Chondrocyte (in vitro differentiated cells): ENCODE data around the gene HHLA2. TPM values are rescaled to one million over a fixed set of nuclear protein-coding genes. Genes with fewer than 3 reads are reported as not detected.

Source experiments
- DNase-seq: peaks from one replicate; pipeline ENCODE4 v3.0.0; 2021; ENCODE audit warnings: mixed read lengths, low spot score
- H3K27ac Mint-ChIP-seq: one replicate; pipeline ENCODE4 v1.8.0; 2021; ENCODE audit warnings: mild to moderate bottlenecking, moderate library complexity, mixed read lengths; ENCODE audit not compliant: unreplicated experiment
- H3K27me3 Mint-ChIP-seq: 2 replicates; pipeline ENCODE4 v1.8.0; 2021; ENCODE audit warnings: low read depth, mixed read lengths
- H3K36me3 Mint-ChIP-seq: 2 replicates; pipeline ENCODE4 v1.8.0; 2021; ENCODE audit warnings: low read depth, mixed read lengths
- H3K4me1 Mint-ChIP-seq: 2 replicates; pipeline ENCODE4 v1.8.0; 2021; ENCODE audit warnings: low read depth, mild to moderate bottlenecking, mixed read lengths
- H3K4me3 Mint-ChIP-seq: one replicate; pipeline ENCODE4 v1.8.0; 2021; ENCODE audit warnings: mild to moderate bottlenecking, moderate library complexity, mixed read lengths; ENCODE audit not compliant: unreplicated experiment
- H3K9me3 Mint-ChIP-seq: 2 replicates; pipeline ENCODE4 v1.8.0; 2021; ENCODE audit warnings: low read depth, mixed read lengths
- CTCF ChIP-seq: fragments of 200-600 bp; sonication (generic); IDR thresholded peaks from 2 replicates; pipeline ENCODE4 v1.5.0; 2021; ENCODE audit warnings: antibody characterized with exemption, mild to moderate bottlenecking, moderate library complexity
- total RNA-seq: library from RNA; stranded (reverse); gene quantifications from 3 replicates; pipeline ENCODE4 v1.2.1, GENCODE V29; 2021

Gene HHLA2
- total RNA-seq, 1 donor from 2014 or later = not detected

GRCh38 chr3:108324177-108324576 is 27.8 kb downstream of the HHLA2 start:
- Mint-ChIP-seq H3K27me3 (peaks cover 5% of the 10 kb centered on the region), H3K4me3 (no peak overlapping the region), H3K27ac (no peak overlapping the region), H3K36me3 (no peaks in the 10 kb centered on the region), H3K9me3 (peaks cover 8% of the 10 kb centered on the region), H3K4me1 (no peaks in the 10 kb centered on the region)
- DNase-seq = no peak
- TF ChIP-seq CTCF = no peak

- no peak for DNase-seq
- Mint-ChIP-seq H3K27ac (no peak overlapping the region), H3K4me1 (no peaks in the 10 kb centered on the region), H3K9me3 (peaks cover 8% of the 10 kb centered on the region), H3K36me3 (no peaks in the 10 kb centered on the region), H3K27me3 (peaks cover 2% of the 10 kb centered on the region), H3K4me3 (no peak overlapping the region)
- TF ChIP-seq CTCF = no peak
Observed at GRCh38 chr3:108327168-108327567, 30.8 kb downstream of the HHLA2 start.

- H3K9me3 Mint-ChIP-seq = peaks cover 8% of the 10 kb centered on the region
- no peak for TF ChIP-seq CTCF
- no peak overlapping the region for H3K4me3 Mint-ChIP-seq
- H3K36me3 Mint-ChIP-seq = no peaks in the 10 kb centered on the region
- DNase-seq = no peak
- no peak overlapping the region for H3K27ac Mint-ChIP-seq
- no peaks in the 10 kb centered on the region for H3K4me1 Mint-ChIP-seq
- H3K27me3 Mint-ChIP-seq = peaks cover 2% of the 10 kb centered on the region
Observed at GRCh38 chr3:108328821-108329486, 32.6 kb downstream of the HHLA2 start.

- Mint-ChIP-seq H3K27me3 (peaks cover 2% of the 10 kb centered on the region), H3K4me1 (no peaks in the 10 kb centered on the region), H3K4me3 (no peak overlapping the region), H3K9me3 (peaks cover 8% of the 10 kb centered on the region), H3K36me3 (no peaks in the 10 kb centered on the region), H3K27ac (no peak overlapping the region)
- no peak for DNase-seq
- TF ChIP-seq CTCF = no peak
Observed at GRCh38 chr3:108329508-108329907, 33.2 kb downstream of the HHLA2 start.

GRCh38 chr3:108329947-108330346 is 33.6 kb downstream of the HHLA2 start:
- Mint-ChIP-seq H3K36me3 (no peaks in the 10 kb centered on the region), H3K4me3 (no peak overlapping the region), H3K27me3 (peaks cover 2% of the 10 kb centered on the region), H3K4me1 (no peaks in the 10 kb centered on the region), H3K27ac (no peak overlapping the region), H3K9me3 (peaks cover 8% of the 10 kb centered on the region)
- no peak for DNase-seq
- TF ChIP-seq CTCF = no peak
